ENCODE measurements around the gene CD200R1.
"Not testable (repeated sequence)": the region's sequence is repeated elsewhere in the genome, so short reads cannot be mapped to it uniquely, and the experiment has no call there.

Gene CD200R1

GRCh38 chr3:112956351-112956750, 18.6 kb downstream of the CD200R1 start:
- H3K4me3 ChIP-seq (ENCODE audit: low read depth in 1 of 5, low read length in 5 of 5) = no peak overlapping the region
- H3K27ac ChIP-seq (ENCODE audit: low read depth, low read length) = no peak overlapping the region
- H3K9me3 ChIP-seq (ENCODE audit: control insufficient read depth in 5 of 5, low read length in 5 of 5) = peaks cover 0 to 8% (median 2%) of the 10 kb centered on the region in 5 donors
- no peak overlapping the region for H3K9ac ChIP-seq (ENCODE audit: low read length in 5 of 5)
- H3K36me3 ChIP-seq (ENCODE audit: control insufficient read depth in 5 of 5, insufficient read depth in 5 of 5, low read length in 5 of 5) = no peaks in the 10 kb centered on the region
- no peaks in the 10 kb centered on the region for H3K27me3 ChIP-seq (ENCODE audit: control insufficient read depth in 5 of 5, insufficient read depth in 4 of 5, low read length in 5 of 5)
- peaks cover 0 to 2% (median 0%) of the 10 kb centered on the region in 5 donors for H3K4me1 ChIP-seq (ENCODE audit: control insufficient read depth in 5 of 5, insufficient read depth in 5 of 5, low read length in 5 of 5)

- no peaks in the 10 kb centered on the region for H3K36me3 ChIP-seq (ENCODE audit: control insufficient read depth in 5 of 5, insufficient read depth in 5 of 5, low read length in 5 of 5)
- no peak overlapping the region for H3K9ac ChIP-seq (ENCODE audit: low read length in 5 of 5)
- no peak overlapping the region for H3K4me3 ChIP-seq (ENCODE audit: low read depth in 1 of 5, low read length in 5 of 5)
- no peaks in the 10 kb centered on the region for H3K27me3 ChIP-seq (ENCODE audit: control insufficient read depth in 5 of 5, insufficient read depth in 4 of 5, low read length in 5 of 5)
- peaks cover 0 to 6% (median 2%) of the 10 kb centered on the region in 5 donors for H3K9me3 ChIP-seq (ENCODE audit: control insufficient read depth in 5 of 5, low read length in 5 of 5)
- H3K27ac ChIP-seq (ENCODE audit: low read depth, low read length) = no peak overlapping the region
- no peaks in the 10 kb centered on the region for H3K4me1 ChIP-seq (ENCODE audit: control insufficient read depth in 5 of 5, insufficient read depth in 5 of 5, low read length in 5 of 5)
Observed at GRCh38 chr3:112948346-112948838, 26.5 kb downstream of the CD200R1 start.

DNA sequence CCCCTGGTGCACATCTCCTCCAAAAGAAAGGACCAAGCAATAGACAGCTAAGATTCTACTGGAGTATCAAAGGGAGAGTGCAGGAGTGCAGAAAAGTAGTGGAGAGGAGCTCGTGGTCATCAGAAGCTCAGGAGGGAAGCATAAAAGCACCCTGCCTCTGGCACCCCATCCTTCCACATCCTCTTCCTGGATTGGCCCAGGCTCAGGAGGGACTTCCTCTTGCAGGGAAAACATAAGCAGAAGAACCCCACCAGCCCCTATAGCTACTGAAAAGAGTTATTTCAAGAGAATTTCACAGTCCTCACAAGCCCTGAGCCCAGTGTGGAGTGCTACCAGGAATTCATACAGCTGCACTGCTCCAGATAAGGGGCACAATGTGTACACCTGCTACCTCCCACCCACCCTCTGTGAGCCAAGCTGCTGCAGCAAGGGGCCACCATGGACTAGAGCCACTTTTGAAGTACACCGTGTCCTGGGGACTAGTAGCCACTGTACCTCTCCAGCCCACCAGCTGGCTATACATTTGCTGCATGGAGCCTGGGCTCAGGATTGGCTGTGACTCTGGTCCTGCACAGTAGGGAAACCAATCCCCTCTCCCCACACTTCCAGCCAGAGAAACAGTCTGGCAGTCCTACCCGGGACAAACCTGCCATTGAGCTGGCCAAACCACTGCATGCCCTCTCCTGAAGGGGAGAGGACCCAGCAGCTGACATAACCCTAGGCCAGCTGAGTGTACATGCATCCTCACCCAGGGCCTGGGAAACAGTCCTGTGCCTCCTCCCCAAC, 43.0 kb downstream of the CD200R1 start:
- Histone ChIP-seq H3K36me3 (ENCODE audit: control insufficient read depth in 5 of 5, insufficient read depth in 5 of 5, low read length in 5 of 5) (no peaks in the 10 kb centered on the region), H3K9ac (ENCODE audit: low read length in 5 of 5) (no peak overlapping the region)

DNA sequence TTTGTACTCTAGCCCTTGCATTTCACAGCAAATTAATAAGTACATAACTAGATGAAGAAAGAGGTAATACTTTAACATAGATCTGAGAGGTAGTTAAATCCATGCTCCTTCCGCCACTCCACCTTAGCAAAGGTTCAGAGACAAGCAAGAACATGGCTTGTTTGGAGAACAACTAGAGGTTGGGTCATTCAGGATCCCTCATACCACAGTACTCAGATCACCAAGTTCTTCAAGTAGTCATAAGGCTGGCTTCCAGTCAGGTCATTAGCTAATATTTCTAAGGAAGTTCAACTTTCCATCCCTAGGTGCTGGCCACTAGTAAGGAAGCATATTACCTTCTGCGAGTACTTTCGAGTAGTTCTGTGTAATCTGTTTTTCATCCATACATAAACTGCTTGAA, 44.1 kb downstream of the CD200R1 start:
- Histone ChIP-seq H3K9me3 (ENCODE audit: control insufficient read depth in 5 of 5, low read length in 5 of 5) (peaks cover 2 to 7% (median 3%) of the 10 kb centered on the region in 5 donors), H3K36me3 (ENCODE audit: control insufficient read depth in 5 of 5, insufficient read depth in 5 of 5, low read length in 5 of 5) (no peaks in the 10 kb centered on the region), H3K4me3 (ENCODE audit: low read depth in 1 of 5, low read length in 5 of 5) (no peak overlapping the region), H3K27me3 (ENCODE audit: control insufficient read depth in 5 of 5, insufficient read depth in 4 of 5, low read length in 5 of 5) (no peaks in the 10 kb centered on the region), H3K4me1 (ENCODE audit: control insufficient read depth in 5 of 5, insufficient read depth in 5 of 5, low read length in 5 of 5) (peaks cover 0 to 7% (median 0%) of the 10 kb centered on the region in 5 donors), H3K27ac (ENCODE audit: low read depth, low read length) (no peak overlapping the region), H3K9ac (ENCODE audit: low read length in 5 of 5) (no peak overlapping the region)

More for the DNA sequence above, 43.0 kb downstream of the CD200R1 start:
- Histone ChIP-seq H3K9me3 (ENCODE audit: control insufficient read depth in 5 of 5, low read length in 5 of 5) (peaks cover 2 to 9% (median 3%) of the 10 kb centered on the region in 5 donors), H3K4me1 (ENCODE audit: control insufficient read depth in 5 of 5, insufficient read depth in 5 of 5, low read length in 5 of 5) (peaks cover 0 to 7% (median 0%) of the 10 kb centered on the region in 5 donors), H3K27me3 (ENCODE audit: control insufficient read depth in 5 of 5, insufficient read depth in 4 of 5, low read length in 5 of 5) (no peaks in the 10 kb centered on the region), H3K27ac (ENCODE audit: low read depth, low read length) (no peak overlapping the region), H3K4me3 (ENCODE audit: low read depth in 1 of 5, low read length in 5 of 5) (no peak overlapping the region)

DNA sequence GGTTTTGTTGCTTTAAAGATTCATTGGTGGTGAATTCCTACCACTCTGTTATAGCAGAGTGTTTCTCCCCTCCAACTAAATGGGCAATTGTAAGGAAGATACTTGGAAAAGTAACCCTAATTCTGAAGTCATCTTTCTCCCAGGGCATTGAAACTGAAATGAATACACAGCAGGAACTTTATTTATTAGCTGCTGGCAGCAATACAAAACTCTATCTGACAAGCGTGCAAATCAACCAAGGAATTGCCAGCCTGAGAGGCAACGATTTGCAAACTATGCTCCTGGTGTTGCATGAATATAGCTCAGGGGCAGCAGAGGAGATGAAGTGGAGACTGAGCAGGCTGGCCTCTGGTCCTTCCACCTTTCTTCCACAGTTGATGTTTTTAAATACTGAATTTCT, 48.9 kb downstream of the CD200R1 start:
- no peak overlapping the region for H3K4me3 ChIP-seq (ENCODE audit: low read depth in 1 of 5, low read length in 5 of 5)
- no peaks in the 10 kb centered on the region for H3K9me3 ChIP-seq (ENCODE audit: control insufficient read depth in 5 of 5, low read length in 5 of 5)
- H3K4me1 ChIP-seq (ENCODE audit: control insufficient read depth in 5 of 5, insufficient read depth in 5 of 5, low read length in 5 of 5) = no peaks in the 10 kb centered on the region
- no peak overlapping the region for H3K27ac ChIP-seq (ENCODE audit: low read depth, low read length)
- no peaks in the 10 kb centered on the region for H3K27me3 ChIP-seq (ENCODE audit: control insufficient read depth in 5 of 5, insufficient read depth in 4 of 5, low read length in 5 of 5)
- H3K36me3 ChIP-seq (ENCODE audit: control insufficient read depth in 5 of 5, insufficient read depth in 5 of 5, low read length in 5 of 5) = no peaks in the 10 kb centered on the region
- no peak overlapping the region for H3K9ac ChIP-seq (ENCODE audit: low read length in 5 of 5)

DNA sequence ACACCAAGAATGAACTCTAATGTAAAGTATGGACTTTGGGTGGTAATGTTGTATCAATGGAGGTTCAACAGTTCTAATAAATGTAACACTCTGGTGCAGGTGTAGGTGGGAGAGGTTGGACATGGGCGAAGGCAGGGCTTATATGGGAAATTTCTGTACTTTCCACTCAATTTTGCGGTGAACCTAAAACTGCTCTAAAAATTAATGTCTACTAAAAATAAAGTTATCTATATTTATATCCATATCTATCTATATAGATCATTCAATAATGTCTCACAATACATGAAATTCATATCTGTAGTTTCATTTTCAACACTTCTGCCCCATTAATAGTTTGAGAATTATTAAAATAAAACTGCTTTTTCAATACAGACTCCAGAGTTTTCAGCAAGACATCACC, 49.3 kb downstream of the CD200R1 start:
- no peak overlapping the region for H3K4me3 ChIP-seq (ENCODE audit: low read depth in 1 of 5, low read length in 5 of 5)
- no peaks in the 10 kb centered on the region for H3K36me3 ChIP-seq (ENCODE audit: control insufficient read depth in 5 of 5, insufficient read depth in 5 of 5, low read length in 5 of 5)
- no peaks in the 10 kb centered on the region for H3K27me3 ChIP-seq (ENCODE audit: control insufficient read depth in 5 of 5, insufficient read depth in 4 of 5, low read length in 5 of 5)
- H3K9ac ChIP-seq (ENCODE audit: low read length in 5 of 5) = no peak overlapping the region
- H3K9me3 ChIP-seq (ENCODE audit: control insufficient read depth in 5 of 5, low read length in 5 of 5) = no peaks in the 10 kb centered on the region
- no peaks in the 10 kb centered on the region for H3K4me1 ChIP-seq (ENCODE audit: control insufficient read depth in 5 of 5, insufficient read depth in 5 of 5, low read length in 5 of 5)
- no peak overlapping the region for H3K27ac ChIP-seq (ENCODE audit: low read depth, low read length)

- H3K27me3 ChIP-seq (ENCODE audit: control insufficient read depth in 5 of 5, insufficient read depth in 4 of 5, low read length in 5 of 5); H3K9ac ChIP-seq (ENCODE audit: low read length in 5 of 5); H3K9me3 ChIP-seq (ENCODE audit: control insufficient read depth in 5 of 5, low read length in 5 of 5); H3K27ac ChIP-seq (ENCODE audit: low read depth, low read length); H3K4me1 ChIP-seq (ENCODE audit: control insufficient read depth in 5 of 5, insufficient read depth in 5 of 5, low read length in 5 of 5); H3K36me3 ChIP-seq (ENCODE audit: control insufficient read depth in 5 of 5, insufficient read depth in 5 of 5, low read length in 5 of 5); H3K4me3 ChIP-seq (ENCODE audit: low read depth in 1 of 5, low read length in 5 of 5): not testable (repeated sequence)
Observed at GRCh38 chr3:112919541-112919940, 55.4 kb downstream of the CD200R1 start.

- no peak overlapping the region for H3K27ac ChIP-seq (ENCODE audit: low read depth, low read length)
- no peak overlapping the region for H3K4me3 ChIP-seq (ENCODE audit: low read depth in 1 of 5, low read length in 5 of 5)
- no peaks in the 10 kb centered on the region for H3K27me3 ChIP-seq (ENCODE audit: control insufficient read depth in 5 of 5, insufficient read depth in 4 of 5, low read length in 5 of 5)
- no peak overlapping the region for H3K9ac ChIP-seq (ENCODE audit: low read length in 5 of 5)
- H3K36me3 ChIP-seq (ENCODE audit: control insufficient read depth in 5 of 5, insufficient read depth in 5 of 5, low read length in 5 of 5) = no peaks in the 10 kb centered on the region
- H3K4me1 ChIP-seq (ENCODE audit: control insufficient read depth in 5 of 5, insufficient read depth in 5 of 5, low read length in 5 of 5) = no peaks in the 10 kb centered on the region
- peaks cover 0 to 3% (median 0%) of the 10 kb centered on the region in 5 donors for H3K9me3 ChIP-seq (ENCODE audit: control insufficient read depth in 5 of 5, low read length in 5 of 5)
Observed at GRCh38 chr3:112908252-112908651, 66.7 kb downstream of the CD200R1 start.

DNA sequence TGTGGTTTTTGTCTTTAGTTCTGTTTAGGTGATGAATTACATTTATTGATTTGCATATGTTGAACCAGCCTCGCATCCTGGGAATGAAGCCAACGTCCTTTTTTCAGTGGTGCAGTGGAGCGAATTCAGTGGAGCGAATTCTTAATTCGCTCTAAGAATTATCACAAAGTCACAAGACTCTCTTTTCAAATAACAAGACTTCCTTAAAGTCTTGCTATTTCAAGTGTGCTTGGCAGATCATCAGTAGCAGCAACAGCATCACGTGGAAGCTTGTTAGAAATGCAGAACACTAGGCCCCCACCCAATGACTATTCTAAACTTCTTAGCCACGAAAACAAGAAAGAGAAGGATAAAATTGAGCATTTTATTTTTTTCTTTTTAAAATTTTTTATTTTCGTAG, 70.1 kb downstream of the CD200R1 start:
- Histone ChIP-seq H3K4me3 (ENCODE audit: low read depth in 1 of 5, low read length in 5 of 5) (no peak overlapping the region), H3K9ac (ENCODE audit: low read length in 5 of 5) (no peak overlapping the region), H3K27me3 (ENCODE audit: control insufficient read depth in 5 of 5, insufficient read depth in 4 of 5, low read length in 5 of 5) (no peaks in the 10 kb centered on the region), H3K9me3 (ENCODE audit: control insufficient read depth in 5 of 5, low read length in 5 of 5) (peaks cover 0 to 3% (median 0%) of the 10 kb centered on the region in 5 donors), H3K4me1 (ENCODE audit: control insufficient read depth in 5 of 5, insufficient read depth in 5 of 5, low read length in 5 of 5) (peaks cover 0 to 6% (median 0%) of the 10 kb centered on the region in 5 donors), H3K36me3 (ENCODE audit: control insufficient read depth in 5 of 5, insufficient read depth in 5 of 5, low read length in 5 of 5) (no peaks in the 10 kb centered on the region), H3K27ac (ENCODE audit: low read depth, low read length) (no peak overlapping the region)

- Histone ChIP-seq H3K27ac (ENCODE audit: low read depth, low read length) (no peak overlapping the region), H3K9me3 (ENCODE audit: control insufficient read depth in 5 of 5, low read length in 5 of 5) (peaks cover 0 to 3% (median 0%) of the 10 kb centered on the region in 5 donors), H3K4me1 (ENCODE audit: control insufficient read depth in 5 of 5, insufficient read depth in 5 of 5, low read length in 5 of 5) (peaks cover 0 to 6% (median 0%) of the 10 kb centered on the region in 5 donors), H3K9ac (ENCODE audit: low read length in 5 of 5) (no peak overlapping the region), H3K4me3 (ENCODE audit: low read depth in 1 of 5, low read length in 5 of 5) (no peak overlapping the region), H3K27me3 (ENCODE audit: control insufficient read depth in 5 of 5, insufficient read depth in 4 of 5, low read length in 5 of 5) (no peaks in the 10 kb centered on the region), H3K36me3 (ENCODE audit: control insufficient read depth in 5 of 5, insufficient read depth in 5 of 5, low read length in 5 of 5) (no peaks in the 10 kb centered on the region)
Observed at GRCh38 chr3:112900113-112900512, 74.8 kb downstream of the CD200R1 start.
